Activated CD8-positive, alpha-beta memory T cell treated with anti-CD3 and anti-CD28 coated beads for 48 hours (primary cell): ENCODE data around the gene GADD45GIP1.
A peak's percentile ranks its signal among the peaks of the same experiment; 100 is the strongest.
"Not testable (repeated sequence)": the region's sequence is repeated elsewhere in the genome, so short reads cannot be mapped to it uniquely, and the experiment has no call there.

ENCODE experiments used
- DNase-seq, 3 experiments: peaks; one replicate each; pipeline ENCODE4 v3.0.0-alpha.2; 2020; ENCODE audit warnings: low read depth in 2 of 3, low spot score in 2 of 3

The GADD45GIP1 gene

DNA sequence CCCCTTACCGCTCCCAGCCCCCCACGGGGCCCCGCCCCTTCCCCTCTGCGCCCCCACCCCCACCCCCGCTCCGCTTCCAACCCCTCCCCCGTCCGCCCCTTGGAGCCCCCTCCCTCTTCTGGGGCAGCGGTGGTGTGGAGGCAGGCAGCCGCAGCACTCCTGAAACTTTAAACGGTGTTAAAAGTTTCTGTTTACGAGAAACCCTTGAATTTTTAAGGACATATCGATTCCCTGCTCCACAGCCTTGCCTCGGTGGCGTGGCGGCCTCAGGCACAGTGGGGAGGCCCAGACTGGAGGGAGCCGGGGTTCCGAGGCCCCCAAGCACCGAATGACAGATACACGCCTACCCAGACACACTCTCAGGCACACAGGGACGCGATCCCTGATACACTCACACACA, 33.4 kb upstream of the GADD45GIP1 start:
- no peak for DNase-seq

DNA sequence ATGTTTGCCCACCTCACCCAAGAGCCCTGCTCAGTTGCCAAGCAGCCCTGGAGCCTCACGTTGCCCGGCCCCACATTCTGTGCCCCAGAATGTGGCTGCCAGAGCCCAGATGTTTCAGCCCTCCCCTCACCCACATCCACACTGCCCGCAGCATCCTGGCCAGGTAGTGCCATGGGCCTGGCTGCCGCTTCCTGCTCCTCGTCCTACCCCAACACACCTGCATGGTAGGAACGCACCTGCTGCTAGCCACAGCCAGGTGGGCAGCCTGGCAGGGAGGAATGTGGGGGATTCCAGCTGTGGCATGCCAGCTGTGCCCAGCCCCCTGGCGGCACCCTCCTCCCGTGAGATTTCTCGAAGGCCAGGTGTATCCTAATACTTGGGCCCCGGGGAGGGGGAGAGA, 30.8 kb upstream of the GADD45GIP1 start:
- DNase-seq = no peak

DNA sequence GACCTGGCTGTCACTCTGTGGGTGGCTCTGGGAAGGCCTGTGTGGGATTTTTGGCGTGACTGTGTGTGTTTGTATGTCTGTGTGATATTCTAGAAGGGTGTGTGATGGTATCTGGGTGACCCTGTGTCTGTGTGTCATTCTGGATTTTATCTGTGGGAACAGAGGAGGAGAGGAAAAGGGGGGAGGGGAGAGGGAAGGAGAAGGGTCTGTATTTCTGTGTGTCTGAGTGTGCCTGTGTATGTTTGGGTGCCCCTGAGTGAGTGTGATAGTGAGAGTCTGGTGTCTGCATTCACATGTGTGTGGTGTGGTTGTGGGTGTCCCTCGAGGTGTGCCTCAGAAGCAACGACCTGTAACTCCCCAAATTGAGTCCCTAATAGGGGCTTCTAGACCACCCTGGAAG, 30.2 kb upstream of the GADD45GIP1 start:
- DNase-seq = no peak

DNA sequence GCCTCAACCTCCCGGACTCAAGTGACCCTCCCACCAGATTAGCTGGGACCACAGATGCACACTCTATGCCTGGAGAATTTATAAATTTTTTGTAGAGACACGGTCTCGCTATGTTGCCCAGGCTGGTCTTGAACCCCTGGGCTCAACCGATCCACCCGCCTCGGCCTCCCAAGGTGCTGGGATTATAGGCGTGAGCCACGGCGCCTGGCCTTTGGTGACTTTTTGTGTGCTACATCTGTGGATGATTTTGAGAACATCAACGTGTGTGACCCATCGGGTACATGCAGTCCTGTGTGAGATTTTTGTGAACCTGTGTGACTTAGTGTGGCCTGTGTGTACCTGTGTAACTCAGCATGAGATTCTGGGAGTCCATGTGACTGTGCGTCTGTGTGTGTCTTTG, 29.7 kb upstream of the GADD45GIP1 start:
- no peak for DNase-seq

DNA sequence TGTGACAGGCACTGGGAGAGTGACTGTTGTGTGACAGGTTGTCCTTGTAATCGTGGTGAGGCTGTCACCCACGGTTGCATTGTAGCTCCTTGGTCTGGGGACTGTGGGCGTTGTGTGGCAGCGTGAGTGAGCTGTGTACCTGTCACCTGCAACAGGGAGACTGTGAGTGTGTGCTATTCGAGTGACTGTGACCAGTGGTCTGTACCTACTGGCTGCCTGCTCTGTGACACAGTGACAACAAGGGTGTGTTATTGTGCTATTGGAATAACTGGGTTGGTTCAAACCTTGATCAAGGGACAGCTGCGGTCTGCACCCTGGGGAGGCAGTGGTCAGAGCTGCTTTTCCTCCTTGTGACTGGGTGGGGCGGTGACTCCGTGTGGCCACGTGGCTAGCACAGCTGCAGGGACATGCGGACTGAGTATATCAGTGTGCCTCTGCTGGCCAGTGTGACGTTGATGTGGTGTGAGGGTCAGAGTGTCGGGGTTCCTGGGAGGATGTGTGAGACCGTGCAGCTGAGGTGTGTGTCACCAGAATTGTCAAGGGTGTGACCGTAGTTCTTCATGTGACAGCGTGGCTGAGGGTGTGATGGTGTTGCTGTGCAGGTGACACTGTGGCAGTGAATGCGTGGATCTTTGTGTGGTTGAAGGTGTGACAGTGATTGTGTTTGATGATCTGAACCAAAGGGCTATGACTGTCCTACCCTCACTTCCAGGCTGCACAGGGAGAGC, 28.2 kb upstream of the GADD45GIP1 start:
- no peak for DNase-seq

DNA sequence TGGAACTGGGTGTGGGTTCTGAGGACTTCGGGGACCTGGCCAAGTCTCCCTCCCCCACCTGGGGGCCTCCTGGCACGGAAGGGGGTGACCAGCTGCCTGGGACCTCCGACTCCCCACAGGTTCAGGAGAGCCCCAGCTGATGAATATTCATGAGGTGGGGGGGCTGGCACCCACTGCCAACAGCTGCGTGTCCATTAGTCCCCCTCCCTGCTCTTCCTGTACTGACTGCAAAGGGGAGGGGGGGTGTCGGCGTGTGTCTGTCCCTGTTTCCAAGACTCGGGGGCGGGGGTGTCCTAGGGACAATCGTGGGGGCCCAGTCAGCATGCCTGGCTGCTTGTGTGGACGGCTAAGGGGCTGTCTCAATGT, 27.6 kb upstream of the GADD45GIP1 start:
- no peak for DNase-seq

DNA sequence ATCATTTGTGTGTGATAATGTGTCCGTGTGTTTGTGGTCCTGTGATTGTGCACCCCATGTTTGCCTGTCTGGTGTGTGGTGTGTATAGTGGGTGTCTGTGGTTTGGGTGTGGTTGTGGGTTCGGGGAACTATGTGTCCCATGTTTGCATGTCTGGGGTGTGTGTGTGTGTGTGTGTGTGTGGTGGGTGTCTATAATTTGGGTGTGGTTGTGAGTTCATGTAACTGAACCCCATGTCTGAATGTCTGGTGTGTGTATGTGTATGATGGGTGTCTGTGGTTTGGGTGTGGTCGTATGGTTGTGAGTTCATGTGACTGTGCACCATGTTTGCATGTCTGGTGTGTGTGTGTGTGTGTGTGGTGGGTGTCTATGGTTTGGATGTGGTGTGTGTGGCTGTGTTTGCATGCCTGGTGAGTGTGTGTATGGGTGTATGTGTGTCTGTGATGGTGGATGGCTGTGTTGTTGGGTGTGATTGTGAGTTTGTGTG, 27.2 kb upstream of the GADD45GIP1 start:
- no peak for DNase-seq

DNA sequence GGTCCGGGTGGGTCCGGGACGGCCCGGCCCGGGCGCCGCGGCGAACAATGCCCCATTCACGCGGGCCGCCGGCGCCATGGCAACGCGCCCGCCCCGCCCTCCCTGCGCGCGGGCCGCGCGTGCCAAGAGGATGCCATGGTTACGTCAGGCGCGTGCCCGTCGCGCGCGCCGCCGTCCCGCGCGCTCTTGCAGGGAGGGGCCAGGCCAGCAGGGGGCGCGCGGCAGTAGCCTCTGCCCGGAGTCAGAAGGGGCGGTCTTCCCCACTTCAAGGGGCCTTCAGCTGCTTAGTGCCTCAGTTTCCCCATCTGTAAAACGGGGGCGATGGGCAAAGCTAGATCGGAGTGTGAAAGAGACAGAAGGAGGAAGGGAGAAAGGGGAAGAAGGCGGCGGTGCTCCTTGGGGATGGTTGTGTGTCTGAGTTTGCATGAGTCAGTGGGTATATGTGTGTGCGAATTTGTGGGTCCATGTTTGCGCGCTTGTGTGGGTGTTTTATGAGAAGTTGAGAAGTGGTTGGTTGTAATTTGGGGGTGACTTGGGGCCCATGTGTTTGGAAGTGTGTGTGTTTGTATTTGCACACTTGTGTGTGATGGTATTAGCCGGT, 26.6 kb upstream of the GADD45GIP1 start:
- peak; percentile 68 to 89 (median 85) for DNase-seq

DNA sequence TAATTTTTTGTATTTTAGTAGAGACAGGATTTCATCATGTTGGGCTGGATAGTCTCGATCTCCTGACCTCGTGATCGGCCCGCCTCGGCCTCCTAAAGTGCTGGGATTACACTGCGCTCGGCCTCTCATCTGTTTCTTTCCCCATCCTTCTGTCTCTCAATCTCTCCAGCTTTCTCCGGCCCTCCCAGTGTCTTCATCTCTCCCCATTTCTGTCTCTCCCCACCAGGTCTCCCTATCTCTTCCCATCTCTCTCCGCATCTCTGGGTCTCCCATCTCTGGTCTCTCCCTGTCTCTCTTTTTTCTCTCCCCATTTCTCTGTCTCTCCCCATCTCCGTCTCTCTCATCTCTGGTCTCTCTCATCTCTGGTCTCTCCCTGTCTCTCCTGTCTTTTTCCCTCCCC, 26.1 kb upstream of the GADD45GIP1 start:
- no peak for DNase-seq

DNA sequence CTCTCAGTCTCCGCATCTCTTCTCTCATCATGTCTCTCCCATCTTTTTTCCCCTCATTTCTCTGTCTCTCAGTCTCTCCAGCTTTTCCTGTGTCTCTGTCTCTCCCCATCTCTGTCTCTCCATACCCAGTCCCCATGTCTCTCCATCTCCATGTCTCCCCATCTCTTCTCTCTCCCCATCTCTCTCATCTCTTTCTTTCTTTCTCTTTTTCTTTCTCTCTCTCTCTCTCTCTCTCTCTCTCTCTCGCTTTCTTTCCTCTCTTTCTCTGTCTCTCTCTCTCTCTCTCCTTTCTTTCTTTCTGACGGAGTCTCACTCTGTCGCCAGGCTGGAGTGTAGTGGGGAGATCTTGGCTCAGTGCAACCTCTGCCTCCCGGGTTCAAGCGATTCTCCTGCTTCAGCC, 25.6 kb upstream of the GADD45GIP1 start:
- no peak for DNase-seq

DNA sequence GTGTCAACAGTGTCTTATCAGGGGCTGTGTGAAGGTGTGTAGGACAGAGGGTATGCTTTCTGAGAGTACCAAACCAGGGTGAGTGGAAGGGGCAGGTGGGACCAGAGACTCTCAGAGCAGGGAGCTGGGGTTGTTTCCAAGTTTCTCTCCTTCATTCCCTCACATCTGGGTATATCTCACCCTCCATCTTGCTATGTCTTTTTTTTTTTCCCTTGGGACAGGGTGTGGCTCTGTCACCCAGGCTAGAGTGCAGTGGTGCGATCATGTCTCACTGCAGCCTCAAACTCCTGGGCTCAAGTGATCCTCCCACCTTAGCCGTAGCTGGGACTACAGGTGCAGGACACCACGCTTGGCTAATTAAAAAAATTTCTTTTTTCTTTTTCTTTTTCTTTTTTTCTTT, 23.0 kb upstream of the GADD45GIP1 start:
- DNase-seq = no peak

DNA sequence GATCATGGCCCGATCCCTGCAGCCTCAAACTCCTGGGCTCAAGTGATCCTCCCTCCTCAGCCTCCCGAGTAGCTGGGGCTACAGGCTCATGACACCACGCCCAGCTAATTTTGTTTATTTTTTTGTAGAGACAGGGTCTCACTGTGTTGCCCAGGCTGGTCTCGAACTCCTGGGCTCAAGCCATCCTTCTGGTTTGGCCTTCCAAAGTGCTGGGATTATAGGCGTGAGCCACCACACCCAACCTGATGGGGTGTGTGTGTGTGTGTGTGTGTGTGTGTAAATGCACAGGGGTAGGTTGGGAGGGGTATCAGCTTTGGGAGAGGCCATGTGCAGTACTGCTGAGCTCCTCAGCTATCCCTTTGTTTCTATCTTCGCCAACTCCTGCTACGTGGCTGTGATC, 19.1 kb upstream of the GADD45GIP1 start:
- DNase-seq = not testable (repeated sequence)

DNA sequence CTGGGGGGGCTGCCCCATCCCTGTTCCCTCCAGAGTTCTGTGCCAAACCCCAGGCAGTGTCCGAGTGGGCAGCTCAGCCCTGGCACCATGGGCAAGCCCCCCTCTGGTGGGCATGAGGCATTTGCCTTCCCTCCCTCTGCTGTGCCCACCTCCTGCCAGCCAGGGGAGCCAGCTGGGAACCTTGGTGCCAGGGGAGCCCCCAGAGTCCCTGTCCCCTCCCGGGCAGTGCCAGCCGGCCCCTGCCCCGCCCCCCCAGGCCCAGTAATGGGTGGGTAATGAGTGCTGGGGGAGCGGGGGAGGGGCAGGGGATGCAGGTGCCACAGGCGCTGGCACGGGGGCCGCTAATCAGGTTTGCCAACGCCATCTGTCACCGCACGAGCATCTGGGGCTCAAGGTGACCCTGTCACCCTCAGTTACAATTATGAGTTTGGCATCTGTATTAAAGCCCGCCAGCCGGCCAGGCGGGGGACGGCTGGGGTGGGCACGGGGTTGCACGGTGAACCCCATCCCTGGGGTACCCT, 18.3 kb upstream of the GADD45GIP1 start:
- DNase-seq = no peak

DNA sequence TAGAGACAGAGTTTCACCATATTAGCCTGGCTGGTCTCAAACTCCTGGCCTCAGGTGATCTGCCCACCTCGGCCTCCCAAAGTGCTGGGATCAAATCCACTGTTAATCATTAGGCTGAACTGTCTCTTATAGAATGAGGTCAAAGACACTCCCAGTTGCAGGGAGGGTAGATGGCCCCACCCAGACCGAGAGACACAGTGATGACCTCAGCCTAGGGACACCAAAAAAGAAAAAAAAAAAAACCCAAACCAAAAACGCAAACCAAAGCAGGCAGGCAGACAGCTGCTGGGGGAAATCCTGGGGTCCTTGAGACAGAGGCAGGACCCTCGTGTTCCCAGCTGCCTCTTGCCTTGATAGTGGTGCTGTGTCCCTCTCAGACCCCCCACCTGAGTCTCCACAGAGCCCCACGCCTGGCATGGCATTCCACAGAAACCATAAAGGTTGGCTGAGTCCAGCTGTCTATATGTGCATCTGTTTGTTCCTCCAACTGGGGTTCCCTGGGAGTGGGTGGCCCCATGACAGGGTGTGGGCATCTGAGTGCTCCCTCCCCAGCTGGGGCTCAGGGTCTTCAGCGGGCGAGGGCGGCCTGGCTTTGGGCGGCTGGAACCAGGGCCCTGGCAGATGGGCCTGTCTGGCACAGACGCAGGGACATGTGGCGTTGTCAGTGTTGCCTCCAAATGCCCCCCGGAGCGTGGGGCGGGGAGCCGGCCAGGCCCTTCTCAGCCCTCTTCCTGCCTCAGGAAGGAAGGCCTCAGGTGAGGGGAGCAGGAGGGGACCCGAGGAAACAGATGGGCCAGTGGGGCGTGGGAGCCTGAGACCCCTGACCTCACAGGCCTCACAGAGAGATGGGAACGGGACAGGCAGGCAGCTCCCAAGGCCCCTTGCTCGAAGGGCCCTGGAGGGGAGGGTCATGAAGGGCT, 17.5 kb upstream of the GADD45GIP1 start:
- DNase-seq = no peak

DNA sequence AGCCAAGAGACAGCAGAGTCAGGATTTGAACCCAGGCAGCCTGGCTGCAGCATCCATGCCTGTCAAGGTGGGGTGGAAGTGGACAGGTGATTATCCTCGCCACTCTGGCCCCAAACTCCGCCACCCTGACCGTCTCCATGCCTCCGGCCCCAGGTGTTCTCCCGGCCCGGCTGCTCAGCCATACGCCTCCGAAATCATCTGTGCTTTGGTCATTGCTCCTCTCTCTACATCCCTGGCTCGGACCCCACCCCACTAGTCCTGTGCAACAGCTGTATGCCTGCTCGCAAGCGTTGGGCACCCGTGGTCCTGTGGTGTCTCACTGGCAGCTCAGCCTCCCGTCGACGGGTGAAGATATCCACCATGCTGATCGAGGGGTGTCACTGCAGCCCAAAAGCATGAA, 16.2 kb upstream of the GADD45GIP1 start:
- DNase-seq = no peak

DNA sequence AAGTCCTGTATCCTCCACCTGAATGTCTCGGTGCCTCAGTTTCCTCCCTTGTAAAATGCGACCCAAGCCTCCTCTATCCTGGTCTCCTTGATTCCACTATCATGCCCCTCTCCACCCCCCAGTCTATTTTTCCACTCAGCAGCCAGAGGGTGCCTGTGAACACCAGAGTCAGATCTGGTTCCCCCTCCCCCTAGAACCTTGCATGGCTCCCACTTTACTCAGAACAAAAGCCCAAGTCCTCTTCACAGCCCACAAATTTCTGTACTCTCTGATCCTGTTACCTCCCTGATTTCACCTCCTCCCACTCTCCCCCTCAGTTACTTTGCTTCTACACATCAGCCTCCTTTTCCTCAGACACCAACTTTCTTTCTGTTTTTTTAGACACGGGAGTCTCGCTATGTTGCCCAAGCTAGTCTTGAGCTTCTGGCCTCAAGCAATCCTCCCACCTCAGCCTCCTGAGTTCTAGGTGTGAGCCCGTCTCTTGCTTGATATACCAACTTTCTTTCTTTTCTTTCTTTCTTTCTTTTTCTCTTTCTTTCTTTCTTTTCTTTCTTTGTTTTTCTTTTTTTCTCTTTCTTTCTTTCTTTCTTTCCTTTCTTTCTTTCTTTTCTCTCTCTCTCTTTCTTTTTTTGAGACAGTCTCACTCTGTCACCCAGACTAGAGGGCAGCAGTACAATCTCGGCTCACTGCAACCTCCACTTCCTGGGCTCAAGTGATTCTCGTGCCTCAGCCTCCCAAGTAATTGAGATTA, 13.2 kb upstream of the GADD45GIP1 start:
- no peak for DNase-seq

DNA sequence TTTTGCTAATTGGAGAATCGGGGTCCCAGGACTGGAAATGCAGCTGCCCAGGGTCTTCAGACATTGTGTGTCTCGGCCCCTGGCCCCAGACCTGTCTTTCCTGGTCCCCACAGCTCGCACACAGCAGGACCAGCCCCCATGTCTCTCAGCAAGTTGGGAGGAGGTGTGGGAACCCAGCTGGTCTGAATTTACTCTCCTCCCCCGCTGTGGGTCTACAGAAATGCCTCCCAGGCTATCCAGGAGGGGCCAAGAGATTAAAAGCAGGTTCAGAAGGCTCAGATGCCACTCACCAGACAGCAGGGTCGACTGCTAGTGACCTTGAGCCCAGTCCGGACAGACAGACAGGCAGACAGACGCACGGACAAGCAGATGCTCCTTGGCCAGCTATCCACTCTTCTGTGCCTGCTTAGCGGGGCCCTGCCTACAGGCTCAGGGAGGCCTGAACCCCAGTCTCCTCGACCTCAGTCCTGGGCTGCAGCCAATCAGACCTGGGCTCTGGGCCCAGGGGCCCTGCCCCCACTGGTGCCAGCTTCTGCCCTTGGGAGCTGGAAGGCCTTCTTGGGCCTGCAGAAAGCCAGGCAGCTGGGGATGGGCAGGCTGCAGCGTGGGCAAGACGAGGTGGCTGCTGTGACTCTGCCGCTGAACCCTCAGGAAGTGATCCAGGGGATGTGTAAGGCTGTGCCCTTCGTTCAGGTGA, 12.4 kb upstream of the GADD45GIP1 start, which contains the start of gene DAND5:
DAND5 (plus strand) TSS at position 285 of the 697 bp plus-strand sequence; CDS start at position 370, 85 bp downstream.
- DNase-seq = no peak

DNA sequence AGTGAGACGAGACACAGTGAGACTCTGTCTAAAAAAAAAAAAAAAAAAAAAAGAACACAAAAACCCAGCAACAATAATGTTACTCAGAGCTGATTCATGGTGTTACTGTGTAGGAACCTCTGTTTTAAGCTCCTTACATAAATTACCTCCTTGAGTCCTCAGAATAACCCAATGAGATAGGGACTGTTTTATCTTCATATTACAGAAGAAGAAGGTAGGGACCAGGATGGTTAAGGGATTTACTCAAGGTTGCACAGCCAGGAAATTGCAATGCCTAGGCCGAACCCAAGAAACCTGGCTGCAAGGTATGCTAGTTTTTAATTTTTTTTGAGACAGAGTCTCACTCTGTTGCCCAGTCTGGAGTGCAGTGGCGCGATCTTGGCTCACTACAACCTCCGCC, 10.9 kb upstream of the GADD45GIP1 start:
- DNase-seq = no peak

DNA sequence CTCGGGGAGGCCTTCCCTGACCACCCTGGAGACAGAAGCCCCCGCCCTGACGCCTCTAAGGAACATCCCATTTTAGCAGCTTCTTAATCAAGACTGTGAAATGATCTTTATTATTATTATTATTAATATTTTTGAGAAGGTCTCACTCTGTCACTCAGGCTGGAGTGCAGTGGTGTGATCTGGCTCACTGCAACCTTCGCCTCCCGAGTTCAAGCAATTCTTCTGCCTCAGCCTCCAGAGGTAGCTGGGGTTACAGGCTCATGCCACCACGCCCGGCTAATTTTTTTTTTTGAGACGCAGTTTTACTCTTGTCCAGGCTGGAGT, 8.8 kb upstream of the GADD45GIP1 start:
- no peak for DNase-seq

DNA sequence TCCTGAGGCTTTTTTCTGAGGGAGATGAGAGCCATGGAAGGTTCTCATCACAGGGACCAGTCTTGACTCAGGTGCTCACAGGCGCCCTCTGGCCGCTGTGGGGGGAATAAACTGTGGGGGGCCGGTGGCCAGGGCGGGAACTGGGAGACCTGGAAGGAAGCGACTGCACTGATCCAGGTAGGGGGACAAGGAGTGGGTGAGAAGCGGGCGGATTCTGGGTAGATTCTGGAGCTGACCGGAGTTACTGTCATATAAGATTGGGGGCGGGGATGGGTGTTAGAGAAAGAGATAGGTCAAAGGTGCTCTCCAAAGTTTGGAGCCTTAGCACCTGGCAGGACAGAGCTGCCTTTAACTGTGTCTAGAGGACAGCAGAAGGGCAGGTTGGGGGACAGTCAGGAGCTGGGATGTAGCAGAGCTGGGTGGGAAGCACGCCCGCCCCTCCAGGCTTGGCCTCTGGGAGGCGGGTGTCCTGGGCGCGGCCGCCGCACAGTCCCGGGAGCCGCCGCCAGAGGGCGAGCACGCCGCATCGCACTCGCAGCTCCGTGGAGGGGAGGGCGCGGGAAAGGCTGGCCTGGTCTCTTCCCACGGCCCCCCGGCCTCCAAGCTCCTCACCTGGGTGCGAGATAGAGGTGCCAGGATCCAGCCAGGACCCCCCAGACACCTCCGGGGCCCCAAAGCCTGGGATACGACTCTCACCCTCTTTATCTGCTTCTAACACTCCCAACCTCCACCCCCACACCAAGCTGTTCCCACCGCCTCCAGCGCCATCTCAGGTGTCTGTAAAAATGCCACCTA, 8.2 kb upstream of the GADD45GIP1 start:
- DNase-seq = peak; percentile 69 to 83 (median 71)
